Esophagus muscularis mucosa (tissue), 3 donors: ENCODE results near the gene STARD6.

Experiments used
- CTCF ChIP-seq, 3 experiments: fragments of 200-600 bp in 2 of 3; fragments of 450-650 bp in 1 of 3; sonication (generic) in 2 of 3; IDR thresholded peaks; one replicate each; pipeline ENCODE4 v1.5.1; 2017 to 2019; ENCODE audit warnings: antibody characterized with exemption in 3 of 3, mild to moderate bottlenecking in 2 of 3, moderate library complexity in 1 of 3
- EP300 ChIP-seq: sonication (generic); formaldehyde crosslinking; IDR thresholded peaks from one replicate; pipeline ENCODE4 v1.6.1; 2017; ENCODE audit warnings: antibody characterized with exemption

GRCh38 chr18:54357660-54358494 lies at the start of gene STARD6, which contains the start of gene C18orf54:
- TF ChIP-seq CTCF (IDR thresholded peaks at IDR 0.05) (peak; percentile 23 to 28 (median 25)), EP300 (no peak)
